Stimulated activated CD8-positive, alpha-beta memory T cell treated with anti-CD3 and anti-CD28 coated beads, Interleukin-7, amount 100 ng/mL, for 1 hour (primary cell): Measurements from ENCODE around the gene CDH13.

Experiments
- DNase-seq, 2 donors: peaks; one replicate each; pipeline ENCODE4 v3.0.0-alpha.2; 2020; ENCODE audit warnings: low read depth in 2 of 2

CDH13 gene

GRCh38 chr16:83806036-83806435 is 1179.3 kb downstream of the CDH13 start:
- no peak for DNase-seq

- DNase-seq, result no peak
Measured at GRCh38 chr16:83806731-83807130, 1180.0 kb downstream of the CDH13 start.

- DNase-seq, result no peak
Measured at GRCh38 chr16:83807327-83807709, 1180.5 kb downstream of the CDH13 start.

GRCh38 chr16:83807710-83808572 is 1181.2 kb downstream of the CDH13 start, which contains the start of gene HSBP1:
Gene HSBP1 (plus strand): TSS chr16:83807978. CDS start chr16:83808077, 99 bp downstream.
- DNase-seq, result peak; percentile 82 to 87

GRCh38 chr16:83808573-83809014 is 1181.8 kb downstream of the CDH13 start:
- no peak for DNase-seq

GRCh38 chr16:83809092-83809491 is 1182.3 kb downstream of the CDH13 start:
- no peak for DNase-seq

- DNase-seq, result no peak
Measured at GRCh38 chr16:83810901-83811300, 1184.1 kb downstream of the CDH13 start.

- DNase-seq, result no peak
Measured at GRCh38 chr16:83813823-83814658, 1187.3 kb downstream of the CDH13 start.

- DNase-seq, result no peak
Measured at GRCh38 chr16:83814659-83814985, 1187.9 kb downstream of the CDH13 start.

- no peak for DNase-seq
Measured at GRCh38 chr16:83817022-83817421, 1190.3 kb downstream of the CDH13 start.

GRCh38 chr16:83818276-83818675 is 1191.5 kb downstream of the CDH13 start:
- no peak for DNase-seq

- DNase-seq, result no peak
Measured at GRCh38 chr16:83819361-83819760, 1192.6 kb downstream of the CDH13 start.

- DNase-seq, result peak; percentile 46 to 68
Measured at GRCh38 chr16:83826146-83826913, 1199.6 kb downstream of the CDH13 start.

- DNase-seq, result no peak
Measured at GRCh38 chr16:83830091-83830768, 1203.5 kb downstream of the CDH13 start.

GRCh38 chr16:83830769-83831455 is 1204.1 kb downstream of the CDH13 start:
- no peak for DNase-seq

- no peak for DNase-seq
Measured at GRCh38 chr16:83831456-83831987, 1204.8 kb downstream of the CDH13 start.

- no peak for DNase-seq
Measured at GRCh38 chr16:83833921-83834320, 1207.2 kb downstream of the CDH13 start.

- no peak for DNase-seq
Measured at GRCh38 chr16:83835586-83836566, 1209.1 kb downstream of the CDH13 start.

- no peak for DNase-seq
Measured at GRCh38 chr16:83837566-83837965, 1210.8 kb downstream of the CDH13 start.
